Measurements from ENCODE around the gene PRDM4. TPM values are rescaled to one million over a fixed set of nuclear protein-coding genes. Genes with fewer than 3 reads are reported as not detected.

The PRDM4 gene, protein sequence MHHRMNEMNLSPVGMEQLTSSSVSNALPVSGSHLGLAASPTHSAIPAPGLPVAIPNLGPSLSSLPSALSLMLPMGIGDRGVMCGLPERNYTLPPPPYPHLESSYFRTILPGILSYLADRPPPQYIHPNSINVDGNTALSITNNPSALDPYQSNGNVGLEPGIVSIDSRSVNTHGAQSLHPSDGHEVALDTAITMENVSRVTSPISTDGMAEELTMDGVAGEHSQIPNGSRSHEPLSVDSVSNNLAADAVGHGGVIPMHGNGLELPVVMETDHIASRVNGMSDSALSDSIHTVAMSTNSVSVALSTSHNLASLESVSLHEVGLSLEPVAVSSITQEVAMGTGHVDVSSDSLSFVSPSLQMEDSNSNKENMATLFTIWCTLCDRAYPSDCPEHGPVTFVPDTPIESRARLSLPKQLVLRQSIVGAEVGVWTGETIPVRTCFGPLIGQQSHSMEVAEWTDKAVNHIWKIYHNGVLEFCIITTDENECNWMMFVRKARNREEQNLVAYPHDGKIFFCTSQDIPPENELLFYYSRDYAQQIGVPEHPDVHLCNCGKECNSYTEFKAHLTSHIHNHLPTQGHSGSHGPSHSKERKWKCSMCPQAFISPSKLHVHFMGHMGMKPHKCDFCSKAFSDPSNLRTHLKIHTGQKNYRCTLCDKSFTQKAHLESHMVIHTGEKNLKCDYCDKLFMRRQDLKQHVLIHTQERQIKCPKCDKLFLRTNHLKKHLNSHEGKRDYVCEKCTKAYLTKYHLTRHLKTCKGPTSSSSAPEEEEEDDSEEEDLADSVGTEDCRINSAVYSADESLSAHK
- 10 to 100 TPM; 28.6 to 31.7 TPM for total RNA-seq

DNA sequence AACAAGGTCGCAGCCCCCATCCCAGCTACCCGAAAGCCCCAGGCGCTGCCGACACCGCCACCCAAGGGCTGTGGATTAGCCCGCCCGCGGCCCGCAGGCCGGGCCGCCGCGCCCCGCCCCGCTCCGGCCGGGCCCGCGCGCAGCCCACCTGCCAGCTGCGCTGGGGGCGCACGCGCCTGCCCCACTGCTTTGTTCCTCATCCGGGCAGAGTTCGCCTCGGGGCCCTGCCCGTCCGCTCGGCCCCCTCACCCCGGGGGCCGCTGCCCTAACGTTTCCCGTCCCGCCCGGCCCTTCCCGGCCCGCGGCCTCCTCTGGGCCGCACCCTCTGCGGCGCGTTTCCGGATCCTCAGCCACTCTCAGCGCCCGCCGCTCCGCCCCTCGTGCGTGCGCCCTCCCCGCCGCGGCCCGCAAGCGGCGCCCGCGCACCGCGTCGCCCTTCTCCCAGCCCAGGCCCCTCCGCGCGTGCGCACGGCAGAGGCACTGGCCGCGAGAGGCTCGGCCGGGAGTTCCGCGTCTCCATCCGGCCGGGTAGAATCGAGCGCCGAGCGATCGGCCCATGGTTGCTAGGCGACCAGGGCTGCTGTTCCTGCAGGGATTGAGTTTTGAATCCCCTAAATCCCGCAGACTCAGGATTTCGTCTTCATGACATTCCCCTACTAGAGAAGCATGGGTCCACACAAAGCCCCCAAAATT is at the start of gene PRDM4:
TSS of gene PRDM4 (minus strand) at position 329 of the 693 bp plus-strand sequence. CDS start 622 bp downstream, outside the sequence.

GRCh38 chr12:107774349-107775029 is 13.6 kb upstream of the PRDM4 start, which contains the start of gene ASCL4:
Gene ASCL4 (plus strand): TSS chr12:107774704. CDS start chr12:107775219, 515 bp downstream.

GRCh38 chr12:107685360-107686248 is 75.3 kb downstream of the PRDM4 start, which contains the start of gene PWP1:
Gene PWP1 (plus strand): TSS chr12:107685799. CDS start chr12:107685900, 101 bp downstream.

Other genes starting within 250 kb of the PRDM4 start
- 10 to 100 TPM; 77.1 to 97.6 TPM for gene PWP1, start 75.3 kb downstream of the PRDM4 start, total RNA-seq
- gene ASCL4, start 13.6 kb upstream of the PRDM4 start, total RNA-seq, result not detected

Measured in melanocyte of skin (primary cell).